Cardiac muscle cell (in vitro differentiated cells and primary cell): Measurements from ENCODE around the gene CD86. TPM values are rescaled to one million over a fixed set of nuclear protein-coding genes. Genes with fewer than 3 reads are reported as not detected.

Source experiments
- DNase-seq, 2 donors: peaks; one replicate each; pipeline versions ENCODE4 v3.0.0 to v3.0.0-alpha.2; 2010 to 2017; ENCODE audit warnings: low read depth in 1 of 2, low spot score in 1 of 2
- H3K27ac ChIP-seq: fragments of 200-600 bp; sonication (generic); 2 replicates; pipeline ENCODE4 v1.5.1; 2016
- H3K27me3 ChIP-seq: fragments of 200-600 bp; sonication (generic); 2 replicates; pipeline ENCODE4 v1.6.0; 2016; ENCODE audit warnings: control low read depth
- H3K36me3 ChIP-seq: fragments of 200-600 bp; sonication (generic); 2 replicates; pipeline ENCODE4 v1.5.1; 2016; ENCODE audit warnings: control low read depth
- H3K4me1 ChIP-seq: fragments of 200-600 bp; sonication (generic); 2 replicates; pipeline ENCODE4 v1.8.1; 2017; ENCODE audit warnings: low read depth, mild to moderate bottlenecking, mixed run types
- H3K4me3 ChIP-seq: fragments of 200-600 bp; sonication (generic); 2 replicates; pipeline ENCODE4 v1.5.1; 2016; ENCODE audit warnings: mild to moderate bottlenecking
- H3K9me3 ChIP-seq: fragments of 200-600 bp; sonication (generic); 2 replicates; pipeline ENCODE4 v1.5.1; 2017; ENCODE audit warnings: low read depth, mild to moderate bottlenecking, control low read depth
- polyA plus RNA-seq: library from polyadenylated mRNA; unstranded; fragments of >200 nt; fragmentation: Nextera tagmentation; extraction: Ambion mirVana; gene quantifications from 2 replicates; pipeline ENCODE4 v1.2.1, GENCODE V29; 2016
- total RNA-seq: library from RNA; depleted of rRNA; stranded (reverse); fragments of >200 nt; gene quantifications from 2 replicates; pipeline ENCODE4 v1.2.3, GENCODE V29; 2016
- TF ChIP-seq, protein P1 (sequence below): IDR thresholded peaks from 2 replicates; pipeline ENCODE4 v1.5.1; 2012; ENCODE audit warnings: low read depth, mild to moderate bottlenecking, low read length

The CD86 gene
- total and polyA plus RNA-seq, 2 experiments from 2014 or later, result not detected

- Histone ChIP-seq H3K4me1 (no peaks in the 10 kb centered on the region), H3K36me3 (no peaks in the 10 kb centered on the region), H3K27ac (no peak overlapping the region), H3K27me3 (no peaks in the 10 kb centered on the region), H3K9me3 (no peaks in the 10 kb centered on the region), H3K4me3 (no peak overlapping the region)
- no peak for DNase-seq
- TF ChIP-seq, protein P1, sequence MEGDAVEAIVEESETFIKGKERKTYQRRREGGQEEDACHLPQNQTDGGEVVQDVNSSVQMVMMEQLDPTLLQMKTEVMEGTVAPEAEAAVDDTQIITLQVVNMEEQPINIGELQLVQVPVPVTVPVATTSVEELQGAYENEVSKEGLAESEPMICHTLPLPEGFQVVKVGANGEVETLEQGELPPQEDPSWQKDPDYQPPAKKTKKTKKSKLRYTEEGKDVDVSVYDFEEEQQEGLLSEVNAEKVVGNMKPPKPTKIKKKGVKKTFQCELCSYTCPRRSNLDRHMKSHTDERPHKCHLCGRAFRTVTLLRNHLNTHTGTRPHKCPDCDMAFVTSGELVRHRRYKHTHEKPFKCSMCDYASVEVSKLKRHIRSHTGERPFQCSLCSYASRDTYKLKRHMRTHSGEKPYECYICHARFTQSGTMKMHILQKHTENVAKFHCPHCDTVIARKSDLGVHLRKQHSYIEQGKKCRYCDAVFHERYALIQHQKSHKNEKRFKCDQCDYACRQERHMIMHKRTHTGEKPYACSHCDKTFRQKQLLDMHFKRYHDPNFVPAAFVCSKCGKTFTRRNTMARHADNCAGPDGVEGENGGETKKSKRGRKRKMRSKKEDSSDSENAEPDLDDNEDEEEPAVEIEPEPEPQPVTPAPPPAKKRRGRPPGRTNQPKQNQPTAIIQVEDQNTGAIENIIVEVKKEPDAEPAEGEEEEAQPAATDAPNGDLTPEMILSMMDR, result no peak
Measured at GRCh38 chr3:122094125-122094524, 39.0 kb downstream of the CD86 start.

DNA sequence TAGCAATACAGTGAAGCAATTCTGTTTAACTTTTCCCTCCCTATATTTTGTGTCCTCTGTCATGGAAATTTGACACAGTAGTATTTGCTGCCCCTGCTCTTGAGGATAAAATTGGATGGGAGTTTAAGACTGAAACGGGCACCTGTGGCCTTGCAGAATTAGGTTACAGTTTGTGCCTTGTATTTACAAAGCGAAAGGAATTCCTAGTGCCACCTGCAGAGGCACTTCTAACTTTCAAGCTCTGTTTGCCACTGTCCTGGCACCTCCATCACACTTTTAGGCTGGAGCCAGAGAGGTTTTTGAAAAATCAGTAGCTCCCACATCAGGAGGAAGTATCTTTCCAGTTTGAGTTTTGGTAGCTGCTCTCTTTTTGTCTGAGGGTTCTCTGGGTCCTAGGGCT is 39.5 kb downstream of the CD86 start:
- no peak for DNase-seq
- no peak overlapping the region for H3K27ac ChIP-seq

DNA sequence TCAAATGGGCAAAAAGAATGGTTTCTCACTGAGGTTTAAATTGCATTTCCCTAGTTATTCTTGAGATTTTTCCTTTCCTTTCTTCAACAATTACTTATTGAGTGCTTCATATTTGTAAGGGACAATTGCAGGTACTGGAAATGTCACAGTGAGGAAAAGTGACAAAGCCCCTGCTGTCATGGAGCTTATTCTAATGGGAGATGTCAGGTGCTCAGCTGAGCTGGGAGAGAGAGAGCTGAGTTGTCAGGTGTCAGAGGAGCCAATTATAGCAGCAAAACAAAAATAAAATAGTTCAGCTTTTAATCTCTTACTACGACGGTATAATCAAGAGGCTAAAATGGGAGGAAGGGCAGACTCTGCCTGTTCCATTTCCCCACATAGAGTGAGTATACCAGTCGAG is 42.0 kb downstream of the CD86 start:
- TF ChIP-seq, protein P1, result no peak
- Histone ChIP-seq H3K4me3 (no peak overlapping the region), H3K36me3 (no peaks in the 10 kb centered on the region), H3K27me3 (no peaks in the 10 kb centered on the region), H3K4me1 (no peaks in the 10 kb centered on the region), H3K9me3 (no peaks in the 10 kb centered on the region), H3K27ac (no peak overlapping the region)
- DNase-seq, result no peak

More for the DNA sequence above, 39.5 kb downstream of the CD86 start:
- no peaks in the 10 kb centered on the region for H3K9me3 ChIP-seq
- no peaks in the 10 kb centered on the region for H3K36me3 ChIP-seq
- H3K27me3 ChIP-seq, result no peaks in the 10 kb centered on the region
- no peak overlapping the region for H3K4me3 ChIP-seq
- H3K4me1 ChIP-seq, result no peaks in the 10 kb centered on the region
- TF ChIP-seq, protein P1, result no peak

DNA sequence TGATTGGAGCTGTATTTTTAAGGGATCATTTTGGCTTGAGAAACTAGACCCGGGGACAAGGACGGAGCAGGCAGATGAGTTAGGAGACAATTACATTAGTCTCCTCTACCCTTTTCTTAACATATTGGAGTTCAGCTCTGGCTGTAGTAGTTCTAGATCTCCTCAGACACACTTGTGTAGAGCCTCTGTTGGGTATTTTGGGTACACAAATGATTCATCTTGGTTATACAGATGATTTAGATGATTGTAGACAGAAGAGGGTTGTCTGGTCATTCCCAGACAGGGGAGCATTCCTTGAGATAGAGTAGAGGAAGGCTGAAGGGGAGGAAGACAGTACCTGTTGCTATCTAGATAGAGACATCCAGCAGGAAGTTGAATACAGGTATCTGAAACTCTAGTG is 43.4 kb downstream of the CD86 start:
- Histone ChIP-seq H3K27ac (no peak overlapping the region), H3K4me3 (no peak overlapping the region), H3K36me3 (no peaks in the 10 kb centered on the region), H3K9me3 (no peaks in the 10 kb centered on the region), H3K4me1 (no peaks in the 10 kb centered on the region), H3K27me3 (no peaks in the 10 kb centered on the region)
- no peak for DNase-seq
- TF ChIP-seq, protein P1, result no peak

DNA sequence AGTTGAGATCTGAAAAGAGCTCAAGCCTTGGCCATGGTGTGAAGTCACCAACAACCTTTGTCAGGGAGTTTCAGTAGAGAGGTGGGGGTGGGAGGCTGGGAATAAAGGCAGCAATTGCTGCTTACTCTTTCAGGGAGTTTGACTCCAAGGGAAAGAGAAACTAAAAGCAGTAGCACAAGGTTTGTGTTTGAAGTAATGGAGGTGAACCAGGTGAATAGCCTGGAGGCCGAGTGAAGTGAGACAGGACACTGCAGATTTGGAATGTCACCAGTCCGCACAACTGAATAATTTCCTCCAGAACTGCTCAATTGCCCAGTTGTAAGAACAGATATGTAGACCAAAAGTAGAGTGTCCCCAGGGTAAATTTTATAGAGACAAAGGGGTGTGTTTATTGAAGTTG is 44.1 kb downstream of the CD86 start:
- Histone ChIP-seq H3K27me3 (no peaks in the 10 kb centered on the region), H3K36me3 (no peaks in the 10 kb centered on the region), H3K4me3 (no peak overlapping the region), H3K27ac (no peak overlapping the region), H3K4me1 (no peaks in the 10 kb centered on the region), H3K9me3 (no peaks in the 10 kb centered on the region)
- TF ChIP-seq, protein P1, result no peak
- DNase-seq, result no peak

DNA sequence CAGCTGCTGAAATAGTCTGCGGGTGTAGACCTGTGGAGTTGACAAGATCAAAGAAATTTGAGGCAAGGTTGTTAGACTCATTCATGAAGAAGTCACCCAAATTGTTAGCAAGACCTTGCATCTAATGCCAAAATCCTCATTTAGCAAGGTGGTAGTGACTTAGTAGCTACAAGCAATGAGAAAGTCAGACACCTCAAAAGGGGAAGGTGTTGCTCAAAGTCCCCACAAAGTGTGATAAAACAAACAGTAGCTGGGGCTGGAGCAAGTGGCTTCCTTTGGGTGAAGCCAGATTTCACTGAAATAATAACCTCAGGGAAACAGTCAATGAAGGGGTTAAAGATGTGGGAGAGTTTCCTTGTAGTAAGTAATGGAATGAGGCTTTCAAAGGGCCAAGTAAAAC is 44.9 kb downstream of the CD86 start:
- H3K4me3 ChIP-seq, result no peak overlapping the region
- TF ChIP-seq, protein P1, result no peak
- H3K4me1 ChIP-seq, result no peaks in the 10 kb centered on the region
- H3K36me3 ChIP-seq, result no peaks in the 10 kb centered on the region
- H3K9me3 ChIP-seq, result no peaks in the 10 kb centered on the region
- H3K27ac ChIP-seq, result no peak overlapping the region
- H3K27me3 ChIP-seq, result no peaks in the 10 kb centered on the region
- no peak for DNase-seq
